A549 (cell line): ENCODE data around the gene ATP4A. TPM values are rescaled to one million over a fixed set of nuclear protein-coding genes. Genes with fewer than 3 reads are reported as not detected.

Experiments
- ATAC-seq, 2 experiments: fragments of 200-7000 bp in 1 of 2; fragments of >200 bp in 1 of 2; cut with Nextera tagmentation in 1 of 2; cut with Tn5 transposase in 1 of 2; 3 replicates each; pipeline versions ENCODE4 v1.8.0 to v1.9.1; 2018 to 2020; ENCODE audit warnings: mild to moderate bottlenecking in 1 of 2, moderate library complexity in 1 of 2
- CTCF ChIA-PET: fragments of 300-600 bp; sonication (Branson Sonifier 250); formaldehyde crosslinking; extraction: SDS; loops from one replicate; lab custom pipeline; 2021; ENCODE audit warnings: antibody characterized with exemption, inconsistent platforms; lab: Yijun Ruan, JAX
- POLR2A ChIA-PET: fragments of 350-600 bp; formaldehyde crosslinking; extraction: SDS; loops from one replicate; lab custom pipeline; 2021; ENCODE audit warnings: antibody characterized with exemption, inconsistent platforms; lab: Yijun Ruan, JAX
- DNase-seq, 2 experiments: peaks; one replicate each; pipeline versions ENCODE4 v3.0.0 to v3.0.0-alpha.2; 2011 to 2016; ENCODE audit warnings: low read depth in 1 of 2, low spot score in 1 of 2
- FAIRE-seq: peaks from 2 replicates; lab custom pipeline; 2011; peaks lifted over from hg19 to GRCh38; lab: Jason Lieb, UNC
- H3K27ac ChIP-seq, 2 experiments: fragments of >200 bp; sonication (Bioruptor Twin); formaldehyde crosslinking; 3 replicates each; pipeline ENCODE4 v1.5.1; 2016 to 2017
- H3K4me1 ChIP-seq: fragments of >200 bp; sonication (Bioruptor Twin); formaldehyde crosslinking; 3 replicates; pipeline ENCODE4 v1.6.1; 2016
- H3K4me2 ChIP-seq: fragments of >200 bp; sonication (Bioruptor Twin); formaldehyde crosslinking; 3 replicates; pipeline ENCODE4 v1.6.1; 2016
- H3K4me3 ChIP-seq: fragments of >200 bp; sonication (Bioruptor Twin); formaldehyde crosslinking; 3 replicates; pipeline ENCODE4 v1.5.1; 2016
- H3K9me3 ChIP-seq: fragments of >200 bp; sonication (Bioruptor Twin); formaldehyde crosslinking; 3 replicates; pipeline ENCODE4 v1.6.1; 2016
- CEBPB ChIP-seq, 2 experiments: fragments of >200 bp in 1 of 2; sonication (Bioruptor Twin) in 1 of 2; formaldehyde crosslinking in 1 of 2; IDR thresholded peaks; 2 replicates each; pipeline ENCODE4 v1.6.1; 2012 to 2016
- FOSB ChIP-seq: fragments of 250-450 bp; sonication (Bioruptor Pico); IDR thresholded peaks from 2 replicates; pipeline ENCODE4 v1.5.0; 2020; ENCODE audit warnings: mild to moderate bottlenecking, moderate library complexity
- FOSL2 ChIP-seq, 2 experiments: fragments of 450-650 bp in 1 of 2; fragments of >200 bp in 1 of 2; sonication (Bioruptor Twin) in 1 of 2; formaldehyde crosslinking; IDR thresholded peaks; 2 replicates each; pipeline versions ENCODE4 v1.5.0 to v1.6.1; 2016 to 2020; ENCODE audit warnings: mild to moderate bottlenecking in 1 of 2, moderate library complexity in 1 of 2
- HDAC2 ChIP-seq: fragments of 200-600 bp; sonication (generic); IDR thresholded peaks from 2 replicates; pipeline ENCODE4 v1.6.1; 2016
- HOXA7 ChIP-seq: fragments of 250-450 bp; sonication (Bioruptor Pico); IDR thresholded peaks from 2 replicates; pipeline ENCODE4 v1.5.0; 2020; ENCODE audit warnings: mild to moderate bottlenecking, moderate library complexity
- JUN ChIP-seq, 2 experiments: fragments of >200 bp; sonication (Bioruptor Twin); formaldehyde crosslinking; IDR thresholded peaks; 2 replicates in 1 of 2; 3 replicates in 1 of 2; pipeline ENCODE4 v1.6.1; 2016 to 2017
- JUNB ChIP-seq: fragments of >200 bp; sonication (Bioruptor Twin); formaldehyde crosslinking; IDR thresholded peaks from 2 replicates; pipeline ENCODE4 v1.6.1; 2016
- RAD21 ChIP-seq, 2 experiments: fragments of >200 bp in 1 of 2; sonication (Bioruptor Twin) in 1 of 2; formaldehyde crosslinking in 1 of 2; IDR thresholded peaks in 1 of 2; conservative IDR thresholded peaks in 1 of 2; 2 replicates in 1 of 2; 3 replicates in 1 of 2; pipeline ENCODE4 v1.6.1; 2012 to 2018; ENCODE audit warnings: inconsistent platforms in 1 of 2
- RARB ChIP-seq: fragments of 250-450 bp; sonication (Bioruptor Pico); IDR thresholded peaks from 2 replicates; pipeline ENCODE4 v1.8.0; 2021; ENCODE audit warnings: mild to moderate bottlenecking, moderate library complexity
- RNF2 ChIP-seq: fragments of 200-600 bp; sonication (generic); IDR thresholded peaks from 2 replicates; pipeline ENCODE4 v1.6.1; 2016; ENCODE audit warnings: low read depth, mild to moderate bottlenecking, antibody characterized with exemption, moderate library complexity, borderline replicate concordance
- SMC3 ChIP-seq: fragments of >200 bp; sonication (Bioruptor Twin); formaldehyde crosslinking; IDR thresholded peaks from 3 replicates; pipeline ENCODE4 v1.6.1; 2018; ENCODE audit warnings: inconsistent platforms
- TP53 ChIP-seq: fragments of 250-450 bp; sonication (Bioruptor Pico); IDR thresholded peaks from 2 replicates; pipeline ENCODE4 v1.5.0; 2021; ENCODE audit warnings: mild to moderate bottlenecking, moderate library complexity
- ZC3H11A ChIP-seq: fragments of 450-650 bp; IDR thresholded peaks from 2 replicates; pipeline ENCODE4 v1.6.1; 2014; ENCODE audit warnings: antibody characterized with exemption, mild to moderate bottlenecking
- ZNF302 ChIP-seq: fragments of 250-450 bp; sonication (Bioruptor Pico); IDR thresholded peaks from 2 replicates; pipeline ENCODE4 v1.9.0; 2021; ENCODE audit warnings: inconsistent platforms, mild to moderate bottlenecking, moderate library complexity
- WGBS: methylation state at CpG from one replicate; pipeline ENCODE4 v1.1.6; 2017; ENCODE audit errors: missing lambda C conversion rate; 5-methylcytosine and 5-hydroxymethylcytosine counted together
- polyA plus RNA-seq, 4 experiments: library from polyadenylated mRNA; depleted of rRNA in 3 of 4; stranded (reverse); fragments of >200 nt; fragmentation: RNase III in 1 of 4; extraction: RNeasy Plus Mini Kit Qiagen cat#74134 plus additional on column Dnase treatment in 1 of 4; gene quantifications; 2 replicates in 3 of 4; 3 replicates in 1 of 4; pipeline ENCODE4 v1.2.3, GENCODE V29; 2011 to 2017
- TF ChIP-seq, protein P1 (sequence below): fragments of >200 bp; sonication (Bioruptor Twin); formaldehyde crosslinking; IDR thresholded peaks from 3 replicates; pipeline ENCODE4 v1.5.1; 2016
- TF ChIP-seq, protein P2 (sequence below): fragments of 150-350 bp; IDR thresholded peaks from 2 replicates; pipeline ENCODE4 v1.6.1; 2014; ENCODE audit warnings: low read depth, mild to moderate bottlenecking, low read length

Gene ATP4A
- polyA plus RNA-seq, 2 of the 4 experiments (the other 2 are of a cell fraction) = not detected

DNA sequence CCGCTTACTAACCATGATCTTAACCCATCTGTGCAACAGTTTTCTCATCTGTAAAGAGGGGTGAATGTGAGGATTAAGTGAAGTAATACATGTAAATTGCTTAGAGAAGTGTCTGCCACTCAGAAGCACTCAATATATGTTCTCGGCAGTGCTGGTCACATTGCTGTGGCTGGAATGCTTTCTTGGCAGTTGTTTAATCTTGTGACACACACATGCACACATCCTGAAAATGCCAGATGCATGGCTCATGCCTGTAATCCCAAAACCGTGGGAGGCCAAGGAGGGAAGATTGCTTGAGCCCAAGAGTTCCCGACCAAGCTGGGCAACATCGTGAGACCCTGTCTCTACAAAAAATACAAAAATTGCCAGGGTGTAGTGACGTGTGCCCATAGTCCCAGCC lies 45.1 kb downstream of the ATP4A start:
- Histone ChIP-seq H3K4me2 (peak overlapping the region; percentile 21), H3K9me3 (no peaks in the 10 kb centered on the region), H3K27ac (peak overlapping the region; percentile 46 to 47; a peak in 4 of 6 replicates), H3K4me1 (peaks cover 23% of the 10 kb centered on the region), H3K4me3 (no peak overlapping the region)
- FAIRE-seq (peak; percentile 90), DNase-seq (peak; percentile 62 to 72), ATAC-seq (peak; percentile 68 to 69)
- ChIA-PET CTCF (interaction anchor here (0.9 to 6.2 kb wide), 7 partner anchors 8 to 413 kb away, joined by 3 to 43 read pairs (median 8); no protein-coding TSS in a partner anchor), POLR2A (no interaction called here)
- WGBS = 25% methylated on average over 6 of the region's 6 CpGs
- TF ChIP-seq FOSB (CRISPR knock-in tag) (no peak), FOSL2 (IDR thresholded peaks at IDR 0.05) (0 out of 2 replicates have a peak, but pooled peaks have one; percentile 42), FOSL2 (CRISPR knock-in tag; IDR thresholded peaks at IDR 0.05) (peak; percentile 74), SMC3 (no peak)

DNA sequence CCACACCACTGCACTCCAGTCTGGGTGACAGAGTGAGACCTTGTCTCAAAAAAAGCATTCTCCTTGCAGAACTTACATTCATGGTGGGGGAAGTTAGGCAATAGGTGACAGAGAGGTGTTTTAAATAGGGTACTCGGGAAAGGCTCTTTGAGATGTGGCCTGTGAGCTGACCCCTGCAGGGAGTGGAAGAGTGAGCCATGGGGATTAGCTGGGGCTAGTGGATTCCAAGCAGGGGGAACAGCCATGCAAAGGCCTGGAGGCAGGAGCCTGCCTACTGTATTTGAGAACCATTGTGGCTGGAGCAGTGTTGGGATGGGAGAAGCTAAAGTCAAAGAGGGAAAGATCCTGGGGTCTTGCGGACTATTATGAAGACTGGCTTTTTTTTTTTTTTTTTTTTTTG lies 46.1 kb downstream of the ATP4A start:
- H3K4me1 ChIP-seq = peaks cover 23% of the 10 kb centered on the region
- H3K9me3 ChIP-seq = no peaks in the 10 kb centered on the region
- no peak for FAIRE-seq
- H3K4me2 ChIP-seq = no peak overlapping the region
- 90% methylated on average over 2 of the region's 2 CpGs for WGBS
- TF ChIP-seq RAD21 (conservative IDR thresholded peaks at IDR 0.05 in 1 of 2, IDR thresholded peaks at IDR 0.05 in 1 of 2) (no peak), JUN (IDR thresholded peaks at IDR 0.05) (no peak), RARB (no peak), SMC3 (no peak), ZNF302 (CRISPR knock-in tag) (no peak), CEBPB (IDR thresholded peaks at IDR 0.05) (no peak), RNF2 (no peak)
- TF ChIP-seq, all 56 proteins: peak for 0
- no peak overlapping the region for H3K4me3 ChIP-seq
- H3K27ac ChIP-seq = no peak overlapping the region
- ChIA-PET POLR2A (no interaction called here), CTCF (interaction anchor here (0.8 to 6.2 kb wide), 9 partner anchors 13 to 375 kb away, joined by 3 to 50 read pairs (median 5); no protein-coding TSS in a partner anchor)
- no peak for DNase-seq
- no peak for ATAC-seq

DNA sequence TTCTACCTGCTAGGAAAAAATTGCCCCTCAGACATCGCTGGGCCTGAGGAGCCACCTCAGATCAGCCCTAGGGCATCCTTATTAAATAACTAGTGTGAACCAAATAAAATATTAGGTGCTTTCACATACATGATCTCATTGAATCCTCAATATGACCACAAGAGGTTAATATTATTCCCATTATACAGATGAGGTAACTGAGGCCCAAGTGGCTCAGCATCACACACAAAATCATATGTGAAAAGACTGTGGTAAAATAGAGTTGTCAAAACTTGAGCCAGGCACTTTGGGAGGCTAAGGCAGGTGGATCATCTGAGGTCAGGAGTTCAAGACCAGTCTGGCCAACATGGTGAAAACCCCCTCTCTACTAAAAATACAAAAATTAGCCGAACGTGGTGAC lies 47.1 kb downstream of the ATP4A start:
- POLR2A ChIA-PET = interaction anchor here (0.6 kb wide), 1 partner anchor 9 kb away, joined by 3 read pairs; no protein-coding TSS in a partner anchor
- Histone ChIP-seq H3K27ac (no peak overlapping the region), H3K4me3 (no peak overlapping the region), H3K4me1 (peaks cover 23% of the 10 kb centered on the region), H3K9me3 (no peaks in the 10 kb centered on the region)
- no peak for DNase-seq
- no peak for ATAC-seq
- FAIRE-seq = no peak
- 81% methylated on average over 3 of the region's 3 CpGs for WGBS
- CTCF ChIA-PET = interaction anchor here (0.8 to 6.2 kb wide), 8 partner anchors 11 to 163 kb away, joined by 3 to 50 read pairs (median 8); no protein-coding TSS in a partner anchor
- TF ChIP-seq HOXA7 (CRISPR knock-in tag) (no peak), RNF2 (no peak), TP53 (CRISPR knock-in tag) (no peak), HDAC2 (no peak), JUNB (no peak)
- TF ChIP-seq, protein P1, sequence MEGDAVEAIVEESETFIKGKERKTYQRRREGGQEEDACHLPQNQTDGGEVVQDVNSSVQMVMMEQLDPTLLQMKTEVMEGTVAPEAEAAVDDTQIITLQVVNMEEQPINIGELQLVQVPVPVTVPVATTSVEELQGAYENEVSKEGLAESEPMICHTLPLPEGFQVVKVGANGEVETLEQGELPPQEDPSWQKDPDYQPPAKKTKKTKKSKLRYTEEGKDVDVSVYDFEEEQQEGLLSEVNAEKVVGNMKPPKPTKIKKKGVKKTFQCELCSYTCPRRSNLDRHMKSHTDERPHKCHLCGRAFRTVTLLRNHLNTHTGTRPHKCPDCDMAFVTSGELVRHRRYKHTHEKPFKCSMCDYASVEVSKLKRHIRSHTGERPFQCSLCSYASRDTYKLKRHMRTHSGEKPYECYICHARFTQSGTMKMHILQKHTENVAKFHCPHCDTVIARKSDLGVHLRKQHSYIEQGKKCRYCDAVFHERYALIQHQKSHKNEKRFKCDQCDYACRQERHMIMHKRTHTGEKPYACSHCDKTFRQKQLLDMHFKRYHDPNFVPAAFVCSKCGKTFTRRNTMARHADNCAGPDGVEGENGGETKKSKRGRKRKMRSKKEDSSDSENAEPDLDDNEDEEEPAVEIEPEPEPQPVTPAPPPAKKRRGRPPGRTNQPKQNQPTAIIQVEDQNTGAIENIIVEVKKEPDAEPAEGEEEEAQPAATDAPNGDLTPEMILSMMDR = no peak
- TF ChIP-seq, protein P2, sequence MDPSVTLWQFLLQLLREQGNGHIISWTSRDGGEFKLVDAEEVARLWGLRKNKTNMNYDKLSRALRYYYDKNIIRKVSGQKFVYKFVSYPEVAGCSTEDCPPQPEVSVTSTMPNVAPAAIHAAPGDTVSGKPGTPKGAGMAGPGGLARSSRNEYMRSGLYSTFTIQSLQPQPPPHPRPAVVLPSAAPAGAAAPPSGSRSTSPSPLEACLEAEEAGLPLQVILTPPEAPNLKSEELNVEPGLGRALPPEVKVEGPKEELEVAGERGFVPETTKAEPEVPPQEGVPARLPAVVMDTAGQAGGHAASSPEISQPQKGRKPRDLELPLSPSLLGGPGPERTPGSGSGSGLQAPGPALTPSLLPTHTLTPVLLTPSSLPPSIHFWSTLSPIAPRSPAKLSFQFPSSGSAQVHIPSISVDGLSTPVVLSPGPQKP = no peak
- TF ChIP-seq, all 56 proteins: peak for 0
- no peak overlapping the region for H3K4me2 ChIP-seq

DNA sequence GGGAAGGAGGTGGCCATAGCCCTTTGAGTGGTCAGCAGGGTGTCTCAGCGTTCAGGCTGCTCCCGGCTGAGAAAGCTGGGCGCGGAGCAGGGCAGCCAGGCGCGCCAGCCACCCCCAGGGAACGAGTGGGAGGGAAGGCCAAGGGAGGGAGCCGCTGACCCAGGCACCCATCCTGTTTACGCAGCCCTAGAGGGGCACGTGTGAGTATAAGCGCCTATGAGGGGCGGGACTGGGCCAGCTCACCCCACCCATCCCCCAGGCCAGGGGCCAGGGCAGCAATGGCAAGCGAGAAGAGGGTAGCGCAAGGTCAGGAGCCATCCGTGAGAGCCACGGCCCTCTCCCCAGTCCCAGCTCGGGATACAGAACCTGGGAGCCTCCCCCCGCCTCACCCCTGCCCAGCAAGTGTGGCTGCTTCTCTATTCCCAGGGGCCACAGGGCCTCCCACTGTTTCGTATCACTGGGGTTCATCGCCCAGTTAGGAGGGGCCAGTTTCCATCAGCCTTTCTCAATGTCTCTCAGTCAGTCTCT lies 49.1 kb downstream of the ATP4A start:
- no peak for FAIRE-seq
- CTCF ChIA-PET = interaction anchor here (1.1 to 6.2 kb wide), 9 partner anchors 9 to 201 kb away, joined by 3 to 50 read pairs (median 4); no protein-coding TSS in a partner anchor

More for the DNA sequence above, 49.1 kb downstream of the ATP4A start:
- H3K9me3 ChIP-seq = no peaks in the 10 kb centered on the region
- H3K4me1 ChIP-seq = peaks cover 24% of the 10 kb centered on the region
- 54% methylated on average over 20 of the region's 20 CpGs for WGBS
- peak overlapping the region; percentile 9; the same call in 2 of the 3 replicates for H3K4me2 ChIP-seq
- TF ChIP-seq FOSB (CRISPR knock-in tag) (no peak), RAD21 (conservative IDR thresholded peaks at IDR 0.05 in 1 of 2, IDR thresholded peaks at IDR 0.05 in 1 of 2) (no peak), ZC3H11A (no peak)
- POLR2A ChIA-PET = no interaction called here
- DNase-seq (no peak), ATAC-seq (no peak)
- H3K4me3 ChIP-seq = no peak overlapping the region
- peak overlapping the region in 1 of 2 experiments; percentile 12; a peak in 1 of 6 replicates for H3K27ac ChIP-seq
